Measurements from ENCODE around the gene PSD2. TPM values are rescaled to one million over a fixed set of nuclear protein-coding genes. Genes with fewer than 3 reads are reported as not detected.

Gene PSD2
- total and polyA plus RNA-seq, 2 of the 13 experiments (the other 11 are each of a cell fraction or from before 2014, with no cell fraction given) = 0.07 TPM; not detected in 1

GRCh38 chr5:139847091-139847490 lies 51.5 kb downstream of the PSD2 start:
- BruUV-seq (replicated peaks) = no TSS peak

More at GRCh38 chr5:139847091-139847490, 51.5 kb downstream of the PSD2 start:
- DNase-seq (ENCODE audit: low spot score) (no peak), FAIRE-seq (no peak), ATAC-seq (no peak)
- in situ Hi-C loops (cut with HindIII; ENCODE audit: extremely low pct_ligation_motif_present, low pct_unique_long_range_greater_than_20kb) = no loop called here
- intact Hi-C loops (cut with micrococcal nuclease; ENCODE audit: unreplicated experiment) = loop anchor here (10.0 kb wide), 1 partner anchor 212 kb away; no protein-coding TSS in a partner anchor
- ChIA-PET POLR2A (no interaction called here), CTCF (ENCODE audit: low intra/inter-chr PET ratio, low total read pairs) (no interaction called here)
- Histone ChIP-seq H3K79me2 (ENCODE audit: insufficient read depth, low read length) (no peaks in the 10 kb centered on the region), H2AFZ (ENCODE audit: low read length) (no peak overlapping the region), H3K4me1 (ENCODE audit: insufficient read depth, low read length) (no peaks in the 10 kb centered on the region), H3K27me3 (ENCODE audit: control insufficient read depth in 1 of 2, insufficient read depth in 2 of 2, low read length in 2 of 2) (peaks cover 4 to 70% of the 10 kb centered on the region in 2 experiments; a peak in 3 of 5 replicates), H3K4me2 (ENCODE audit: low read depth, low read length) (no peak overlapping the region), H4K20me1 (ENCODE audit: insufficient read depth, low read length) (no peaks in the 10 kb centered on the region), H3K27ac (ENCODE audit: extremely low read length, insufficient read depth, low read length) (no peak overlapping the region), H3K4me3 (replicated peaks in 1 of 3; ENCODE audit: insufficient read depth in 1 of 3, low read depth in 2 of 3, low read length in 3 of 3) (no peak overlapping the region), H3K9me3 (ENCODE audit: low read length) (no peaks in the 10 kb centered on the region), H3K9ac (ENCODE audit: insufficient read depth, low read depth, low read length) (no peak overlapping the region), H3K36me3 (replicated peaks in 1 of 2; ENCODE audit: control insufficient read depth in 1 of 2, insufficient read depth in 2 of 2, low read length in 2 of 2) (no peaks in the 10 kb centered on the region)
- TF ChIP-seq ZNF660 (CRISPR knock-in tag; IDR thresholded peaks at IDR 0.05; ENCODE audit: borderline replicate concordance, low read depth) (no peak), HHEX (CRISPR knock-in tag; IDR thresholded peaks at IDR 0.05) (no peak), ZNF557 (CRISPR knock-in tag; IDR thresholded peaks at IDR 0.05) (no peak), STAT6 (CRISPR knock-in tag; IDR thresholded peaks at IDR 0.05; ENCODE audit: borderline replicate concordance) (no peak), ZNF556 (CRISPR knock-in tag; IDR thresholded peaks at IDR 0.05; ENCODE audit: borderline replicate concordance) (no peak), ZNF251 (CRISPR knock-in tag; IDR thresholded peaks at IDR 0.05) (no peak), ZBED4 (CRISPR knock-in tag; IDR thresholded peaks at IDR 0.05; ENCODE audit: borderline replicate concordance) (no peak), NR2F2 (IDR thresholded peaks at IDR 0.05; ENCODE audit: borderline replicate concordance, low read depth) (no peak), ARNTL (CRISPR knock-in tag; IDR thresholded peaks at IDR 0.05) (no peak), SIX1 (CRISPR knock-in tag; IDR thresholded peaks at IDR 0.05; ENCODE audit: borderline replicate concordance) (no peak), ZNF75D (CRISPR knock-in tag; IDR thresholded peaks at IDR 0.05; ENCODE audit: borderline replicate concordance) (no peak), HNRNPLL (IDR thresholded peaks at IDR 0.05; ENCODE audit: low read depth, low read length, poor library complexity, severe bottlenecking) (no peak), ETS1 (CRISPR knock-in tag; IDR thresholded peaks at IDR 0.05) (no peak), ZNF367 (CRISPR knock-in tag; IDR thresholded peaks at IDR 0.05; ENCODE audit: borderline replicate concordance) (no peak), SCMH1 (CRISPR knock-in tag; IDR thresholded peaks at IDR 0.05; ENCODE audit: borderline replicate concordance) (no peak), ZNF775 (CRISPR knock-in tag; IDR thresholded peaks at IDR 0.05; ENCODE audit: borderline replicate concordance) (no peak), BORCS8-MEF2B (CRISPR knock-in tag; IDR thresholded peaks at IDR 0.05) (no peak), ZNF234 (CRISPR knock-in tag; conservative IDR thresholded peaks at IDR 0.05) (no peak)
- 57% methylated on average over 7 of the region's 10 CpGs for WGBS (ENCODE audit: low lambda C conversion rate)

All from HepG2 (cell line).